HEK293 (cell line): ENCODE results near the gene ZNF629.

Experiments used
- AEBP2 ChIP-seq: fragments of 450-650 bp; formaldehyde crosslinking; IDR thresholded peaks from 2 replicates; pipeline ENCODE4 v1.5.1; 2016; ENCODE audit warnings: missing biosample characterization, missing genetic modification characterization, borderline replicate concordance
- GLIS2 ChIP-seq: fragments of 450-650 bp; formaldehyde crosslinking; IDR thresholded peaks from 2 replicates; pipeline ENCODE4 v1.5.1; 2016; ENCODE audit warnings: missing biosample characterization, missing genetic modification characterization
- KLF16 ChIP-seq: fragments of 450-650 bp; formaldehyde crosslinking; IDR thresholded peaks from 2 replicates; pipeline ENCODE4 v1.5.1; 2017; ENCODE audit warnings: missing biosample characterization, missing genetic modification characterization
- PRDM1 ChIP-seq: fragments of 450-650 bp; formaldehyde crosslinking; IDR thresholded peaks from 2 replicates; pipeline ENCODE4; 2016; ENCODE audit warnings: missing biosample characterization, missing genetic modification characterization
- REPIN1 ChIP-seq: fragments of 450-650 bp; formaldehyde crosslinking; IDR thresholded peaks from 2 replicates; pipeline ENCODE4 v1.5.1; 2017; ENCODE audit warnings: missing biosample characterization, missing genetic modification characterization, low read depth
- REST ChIP-seq: fragments of 450-650 bp; formaldehyde crosslinking; IDR thresholded peaks from 2 replicates; pipeline ENCODE4 v1.5.1; 2016; ENCODE audit warnings: missing biosample characterization, missing genetic modification characterization
- YY1 ChIP-seq: fragments of 450-650 bp; formaldehyde crosslinking; IDR thresholded peaks from 2 replicates; pipeline ENCODE4 v1.5.1; 2018; ENCODE audit warnings: missing biosample characterization, missing genetic modification characterization
- ZBTB11 ChIP-seq: fragments of 450-650 bp; formaldehyde crosslinking; conservative IDR thresholded peaks from 2 replicates; pipeline ENCODE4 v1.5.1; 2016; ENCODE audit warnings: low read depth, missing biosample characterization, missing genetic modification characterization
- ZFP69B ChIP-seq: fragments of 450-650 bp; formaldehyde crosslinking; IDR thresholded peaks from 2 replicates; pipeline ENCODE4 v1.5.1; 2016; ENCODE audit warnings: missing biosample characterization, missing genetic modification characterization
- ZNF10 ChIP-seq: fragments of 450-650 bp; formaldehyde crosslinking; IDR thresholded peaks from 2 replicates; pipeline ENCODE4 v1.5.1; 2017; ENCODE audit warnings: missing biosample characterization, missing genetic modification characterization
- ZNF133 ChIP-seq: fragments of 450-650 bp; formaldehyde crosslinking; IDR thresholded peaks from 2 replicates; pipeline ENCODE4 v1.5.1; 2016; ENCODE audit warnings: missing biosample characterization, missing genetic modification characterization
- ZNF169 ChIP-seq: fragments of 450-650 bp; formaldehyde crosslinking; IDR thresholded peaks from 2 replicates; pipeline ENCODE4 v1.5.1; 2016; ENCODE audit warnings: missing biosample characterization, missing genetic modification characterization
- ZNF2 ChIP-seq: fragments of 450-650 bp; formaldehyde crosslinking; IDR thresholded peaks from 2 replicates; pipeline ENCODE4 v1.5.1; 2016; ENCODE audit warnings: missing biosample characterization, missing genetic modification characterization
- ZNF280C ChIP-seq: fragments of 450-650 bp; formaldehyde crosslinking; IDR thresholded peaks from 2 replicates; pipeline ENCODE4 v1.5.1; 2016; ENCODE audit warnings: missing biosample characterization, missing genetic modification characterization
- ZNF362 ChIP-seq: fragments of 450-650 bp; formaldehyde crosslinking; IDR thresholded peaks from 2 replicates; pipeline ENCODE4 v1.5.1; 2016; ENCODE audit warnings: missing biosample characterization, missing genetic modification characterization
- ZNF366 ChIP-seq: fragments of 450-650 bp; formaldehyde crosslinking; conservative IDR thresholded peaks from 2 replicates; pipeline ENCODE4 v1.5.1; 2016; ENCODE audit warnings: missing biosample characterization, missing genetic modification characterization
- ZNF501 ChIP-seq: fragments of 450-650 bp; formaldehyde crosslinking; IDR thresholded peaks from 2 replicates; pipeline ENCODE4 v1.5.1; 2016; ENCODE audit warnings: missing biosample characterization, missing genetic modification characterization
- ZNF510 ChIP-seq: fragments of 450-650 bp; formaldehyde crosslinking; IDR thresholded peaks from 2 replicates; pipeline ENCODE4 v1.5.1; 2018; ENCODE audit warnings: mild to moderate bottlenecking, missing genetic modification characterization, missing biosample characterization; ENCODE audit not compliant: insufficient replicate concordance
- ZNF521 ChIP-seq: fragments of 450-650 bp; formaldehyde crosslinking; IDR thresholded peaks from 2 replicates; pipeline ENCODE4 v1.5.1; 2017; ENCODE audit warnings: missing biosample characterization, mild to moderate bottlenecking, missing genetic modification characterization
- ZNF571 ChIP-seq: fragments of 450-650 bp; formaldehyde crosslinking; IDR thresholded peaks from 2 replicates; pipeline ENCODE4 v1.5.0; 2017; ENCODE audit warnings: missing biosample characterization, missing genetic modification characterization
- ZNF600 ChIP-seq: fragments of 450-650 bp; formaldehyde crosslinking; IDR thresholded peaks from 2 replicates; pipeline ENCODE4 v1.5.1; 2016; ENCODE audit warnings: missing biosample characterization, missing genetic modification characterization
- ZNF639 ChIP-seq: fragments of 450-650 bp; formaldehyde crosslinking; IDR thresholded peaks from 2 replicates; pipeline ENCODE4 v1.5.1; 2016; ENCODE audit warnings: missing biosample characterization, missing genetic modification characterization
- ZNF645 ChIP-seq: fragments of 450-650 bp; formaldehyde crosslinking; IDR thresholded peaks from 2 replicates; pipeline ENCODE4; 2016; ENCODE audit warnings: missing biosample characterization, missing genetic modification characterization
- ZNF660 ChIP-seq: fragments of 450-650 bp; IDR thresholded peaks from 2 replicates; pipeline ENCODE4 v1.5.1; 2018; ENCODE audit warnings: missing biosample characterization, mild to moderate bottlenecking, missing genetic modification characterization
- ZXDB ChIP-seq: fragments of 450-650 bp; formaldehyde crosslinking; IDR thresholded peaks from 2 replicates; pipeline ENCODE4 v1.5.1; 2016; ENCODE audit warnings: missing biosample characterization, missing genetic modification characterization

The ZNF629 gene

GRCh38 chr16:30761427-30761927 lies 25.5 kb downstream of the ZNF629 start (continued):
- 0 out of 2 replicates have a peak, but pooled peaks have one; percentile 9 for TF ChIP-seq ZNF10
- TF ChIP-seq ZNF501 (tag by site-specific recombination) = peak; percentile 95
- TF ChIP-seq GLIS2 (tag by site-specific recombination) = peak; percentile 57; the same call in 1 of the 2 replicates
- TF ChIP-seq REST = peak; percentile 65; the same call in 1 of the 2 replicates
- peak; percentile 50 for TF ChIP-seq ZNF639 (tag by site-specific recombination)
- 0 out of 2 replicates have a peak, but pooled peaks have one; percentile 15 for TF ChIP-seq AEBP2 (tag by site-specific recombination)
- peak; percentile 34; the same call in 1 of the 2 replicates for TF ChIP-seq YY1 (tag by site-specific recombination)
- TF ChIP-seq ZNF645 (tag by site-specific recombination) = 0 out of 2 replicates have a peak, but pooled peaks have one; percentile 43
- peak; percentile 9; the same call in 1 of the 2 replicates for TF ChIP-seq ZNF133 (tag by site-specific recombination)
- no peak for TF ChIP-seq ZNF571 (tag by site-specific recombination)
- TF ChIP-seq PRDM1 (tag by site-specific recombination) = no peak
- TF ChIP-seq KLF16 (tag by site-specific recombination) = peak; percentile 95
- 0 out of 2 replicates have a peak, but pooled peaks have one; percentile 71 for TF ChIP-seq ZNF169
- no peak for TF ChIP-seq ZNF280C (tag by site-specific recombination)
- 0 out of 2 replicates have a peak, but pooled peaks have one; percentile 27 for TF ChIP-seq REPIN1 (tag by site-specific recombination)
- TF ChIP-seq ZFP69B (tag by site-specific recombination) = 0 out of 2 replicates have a peak, but pooled peaks have one; percentile 72
- TF ChIP-seq ZNF510 (tag by site-specific recombination) = no peak
- peak; percentile 72; the same call in 1 of the 2 replicates for TF ChIP-seq ZNF2 (tag by site-specific recombination)
- no peak for TF ChIP-seq ZNF362 (tag by site-specific recombination)
- no peak for TF ChIP-seq ZNF521 (tag by site-specific recombination)
- TF ChIP-seq ZNF366 (tag by site-specific recombination) = no peak
- TF ChIP-seq ZNF660 (tag by site-specific recombination) = 0 out of 2 replicates have a peak, but pooled peaks have one; percentile 39
- TF ChIP-seq ZXDB (tag by site-specific recombination) = peak; percentile 86
- TF ChIP-seq ZBTB11 (tag by site-specific recombination) = peak; percentile 76
- TF ChIP-seq ZNF600 = peak; percentile 98
